HG02678 (cell line): Measurements from ENCODE around the gene TFAP2D.

Source experiments
- ATAC-seq: cut with Tn5 transposase; IDR thresholded peaks from one replicate; pipeline ENCODE4 v1.9.1; 2021; ENCODE audit warnings: mild to moderate bottlenecking, moderate library complexity; ENCODE audit not compliant: unreplicated experiment

TFAP2D gene

DNA sequence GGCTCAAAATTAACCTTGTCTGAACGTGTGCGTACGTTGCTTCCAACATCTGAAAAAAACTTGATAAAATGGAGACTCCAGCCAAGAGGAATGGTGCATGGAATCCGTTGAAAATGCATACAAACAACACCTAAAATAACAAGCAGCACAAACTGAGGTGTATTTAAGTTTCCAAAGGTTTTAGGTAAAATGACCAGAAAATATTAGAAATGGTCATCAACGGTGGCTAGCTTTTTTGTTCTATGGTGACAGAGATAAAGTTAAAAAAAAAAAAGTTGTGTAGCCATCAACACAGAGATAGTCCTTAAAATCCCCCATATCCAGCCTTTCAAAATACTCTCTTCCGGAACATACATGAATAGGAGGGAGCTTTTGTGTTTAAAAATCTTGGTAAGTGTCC lies 104.7 kb downstream of the TFAP2D start:
- no peak for ATAC-seq

- no peak for ATAC-seq
These were observed 105.3 kb downstream of the TFAP2D start, which contains the start of gene TFAP2B for GRCh38 chr6:50818673-50819072. TFAP2B (plus strand) TSS chr6:50818871; CDS start chr6:50818892, 21 bp downstream.

DNA sequence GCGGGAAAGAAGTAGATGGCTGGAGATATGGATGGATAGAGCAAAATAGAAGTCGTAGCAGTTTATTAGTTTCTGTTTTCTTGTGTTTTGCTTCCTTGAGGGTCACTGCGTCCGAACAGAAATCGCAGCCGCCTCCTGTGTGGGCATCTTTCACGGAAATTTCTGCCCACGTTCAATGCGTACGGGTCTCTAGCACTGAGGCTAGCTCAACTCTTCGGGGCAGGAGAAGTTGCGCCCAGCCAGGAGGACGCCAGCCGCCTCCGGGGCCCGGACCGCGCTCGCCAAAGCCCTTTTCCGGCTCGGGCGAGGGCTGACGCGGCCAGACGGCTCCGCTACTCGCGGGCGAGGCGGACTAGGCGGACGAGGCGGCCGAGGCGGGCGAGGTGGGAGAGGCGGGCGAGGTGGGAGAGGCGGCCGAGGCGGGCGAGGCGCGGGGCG lies 106.2 kb downstream of the TFAP2D start:
- ATAC-seq = no peak

DNA sequence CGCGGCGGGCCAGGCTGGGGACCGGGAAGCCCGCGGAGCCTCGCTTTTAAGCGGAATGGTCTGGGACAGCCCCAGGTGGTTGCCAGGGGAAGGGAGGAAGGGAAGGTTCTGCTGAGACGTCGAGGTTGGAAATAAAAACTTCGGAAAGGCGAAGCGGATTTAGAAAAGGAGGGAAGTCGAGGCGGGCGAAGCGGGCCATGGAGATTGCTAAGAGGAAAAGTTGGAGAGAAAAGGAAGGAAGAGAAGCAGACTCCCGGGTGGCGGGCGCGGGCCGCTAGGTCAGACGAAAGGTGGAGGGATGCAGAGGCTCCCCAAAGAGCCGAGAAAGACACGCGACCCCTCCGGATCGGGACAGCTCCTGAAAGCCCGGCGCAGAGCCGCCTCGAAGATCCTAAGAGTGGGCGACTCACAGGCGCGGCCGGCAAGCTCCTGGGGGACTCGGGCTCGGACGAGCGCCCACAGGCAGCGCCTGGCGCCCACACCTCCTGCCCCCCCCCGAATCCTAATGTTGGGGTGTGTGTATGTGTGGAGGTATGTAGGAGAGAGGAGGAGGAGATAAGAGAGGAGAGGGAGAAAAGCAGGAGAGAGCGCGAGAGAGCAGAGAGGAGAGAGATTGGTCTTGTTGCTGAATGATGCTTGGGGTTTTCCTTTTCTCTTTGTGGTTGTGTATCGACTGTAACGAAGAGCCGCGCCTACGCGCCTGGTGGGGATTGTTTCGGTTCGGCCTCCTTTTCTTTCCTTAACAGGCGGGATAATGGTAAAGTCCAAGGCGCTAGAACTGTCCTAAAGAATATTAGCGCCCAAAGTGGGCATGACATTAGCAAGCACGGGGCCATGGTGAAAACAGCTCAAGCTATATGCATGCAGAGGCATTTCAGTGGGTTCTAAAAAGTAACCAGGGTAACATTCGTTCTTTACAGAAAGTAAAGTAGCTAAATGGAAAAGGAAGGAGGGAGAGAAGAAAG lies 106.9 kb downstream of the TFAP2D start:
- ATAC-seq = no peak

- no peak for ATAC-seq
These were observed 107.5 kb downstream of the TFAP2D start for GRCh38 chr6:50820869-50821264.

GRCh38 chr6:50821441-50822077 lies 108.2 kb downstream of the TFAP2D start:
- no peak for ATAC-seq

DNA sequence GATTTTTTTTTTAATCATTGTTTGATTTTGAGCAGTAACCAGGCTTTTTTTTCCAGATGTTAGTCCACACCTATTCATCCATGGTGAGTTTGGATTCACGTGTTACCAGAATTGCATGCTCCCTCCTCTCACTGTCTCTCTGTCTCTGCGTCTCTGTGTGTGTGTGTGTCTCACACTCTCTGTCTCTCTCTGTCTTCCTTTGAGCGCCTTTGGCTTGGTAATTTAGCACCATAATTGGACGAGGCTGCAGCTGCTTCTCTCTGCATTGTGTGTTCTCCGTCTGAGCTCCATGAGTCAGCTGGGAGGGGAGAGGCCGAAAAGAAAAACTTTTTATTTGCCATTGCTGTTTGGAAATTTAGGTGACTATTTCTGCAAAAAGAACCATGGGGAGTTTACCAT lies 108.8 kb downstream of the TFAP2D start:
- ATAC-seq = no peak
